ENCODE data around the gene MAP10.

GRCh38 chr1:232837087-232837486, 31.9 kb downstream of the MAP10 start:
- TF ChIP-seq CTCF (IDR thresholded peaks at IDR 0.05), result no peak
- no peak for TF ChIP-seq EZH2 (IDR thresholded peaks at IDR 0.05)
- TF ChIP-seq EZH2phosphoT487 (IDR thresholded peaks at IDR 0.05), result no peak

Data from neural progenitor cell (in vitro differentiated cells).